Thymus (tissue), 11 donors: ENCODE data around the gene SYTL3. TPM values are rescaled to one million over a fixed set of nuclear protein-coding genes. Genes with fewer than 3 reads are reported as not detected.
A peak's percentile ranks its signal among the peaks of the same experiment; 100 is the strongest.

ENCODE experiments used
- DNase-seq, 9 donors: peaks; one replicate each; pipeline ENCODE4 v3.0.0-alpha.2; 2013; ENCODE audit warnings: low spot score in 9 of 9, low read depth in 6 of 9, missing footprints in 1 of 9
- H3K27ac ChIP-seq, 2 donors: one replicate each; pipeline ENCODE4 v1.5.1; 2013; ENCODE audit warnings: control low read depth in 1 of 2, low read depth in 1 of 2, low read length in 1 of 2, mild to moderate bottlenecking in 1 of 2, moderate library complexity in 1 of 2
- H3K27me3 ChIP-seq, 2 donors: one replicate each; pipeline ENCODE4 v1.5.1; 2013; ENCODE audit warnings: low read length in 1 of 2; ENCODE audit not compliant: control insufficient read depth in 2 of 2, insufficient read depth in 1 of 2
- H3K36me3 ChIP-seq, 2 donors: one replicate each; pipeline ENCODE4 v1.5.1; 2013; ENCODE audit warnings: low read length in 1 of 2, mild to moderate bottlenecking in 1 of 2, moderate library complexity in 1 of 2; ENCODE audit not compliant: control insufficient read depth in 2 of 2, insufficient read depth in 2 of 2
- H3K4me1 ChIP-seq, 2 donors: one replicate each; pipeline ENCODE4 v1.5.1; 2013; ENCODE audit warnings: low read length in 2 of 2; ENCODE audit not compliant: control insufficient read depth in 2 of 2, insufficient read depth in 2 of 2
- H3K4me3 ChIP-seq, 2 donors: one replicate each; pipeline ENCODE4 v1.5.1; 2013; ENCODE audit warnings: low read length in 2 of 2, control low read depth in 1 of 2, mild to moderate bottlenecking in 1 of 2
- H3K9me3 ChIP-seq, 2 donors: one replicate each; pipeline ENCODE4 v1.5.1; 2013; ENCODE audit warnings: low read length in 1 of 2, mild to moderate bottlenecking in 1 of 2; ENCODE audit not compliant: control insufficient read depth in 2 of 2, insufficient read depth in 1 of 2
- WGBS: extraction: QIAGEN DNeasy Blood & Tissue Kit; methylation state at CpG from one replicate; pipeline ENCODE4 v1.1.7; 2013; 5-methylcytosine and 5-hydroxymethylcytosine counted together
- polyA plus RNA-seq: library from polyadenylated mRNA; stranded (reverse); fragments of 200-250 nt; gene quantifications from one replicate; pipeline ENCODE4 v1.2.3, GENCODE V29; 2013
- total RNA-seq: library from RNA; stranded (reverse); fragments of 120-200 nt; gene quantifications from one replicate; pipeline ENCODE4 v1.2.4, GENCODE V29; 2013
- donor health status: healthy.

SYTL3 gene
- total and polyA plus RNA-seq, 2 donors, result 22.6 to 109 TPM

DNA sequence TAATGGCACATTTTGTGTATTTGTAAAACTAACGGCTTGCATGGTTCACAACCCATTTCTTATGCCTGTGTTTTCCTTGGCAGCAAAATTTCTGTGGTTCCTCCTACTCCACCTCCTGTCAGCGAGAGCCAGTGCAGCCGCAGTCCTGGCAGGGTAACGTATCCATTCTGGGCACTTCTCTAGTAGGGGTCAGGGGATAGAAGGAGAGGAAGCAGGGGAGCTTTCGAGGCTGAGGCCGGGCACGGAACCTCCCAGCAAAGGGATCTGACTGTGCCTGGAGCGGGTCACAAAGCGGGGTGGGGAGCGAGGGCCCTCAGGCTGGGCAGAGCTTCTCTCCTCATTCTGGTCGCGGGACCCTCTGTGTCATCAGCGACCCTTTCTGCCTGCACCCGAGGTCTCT lies 58.4 kb downstream of the SYTL3 start:
- H3K4me1 ChIP-seq, result peaks cover 0 to 9% of the 10 kb centered on the region in 2 donors
- WGBS, result 91% methylated on average over 14 of the region's 14 CpGs
- DNase-seq, result no peak
- H3K27me3 ChIP-seq, result no peaks in the 10 kb centered on the region
- H3K36me3 ChIP-seq, result peaks cover 23 to 25% of the 10 kb centered on the region in 2 donors
- H3K27ac ChIP-seq, result peak overlapping the region in 1 of 2 donors; percentile 1
- no peak overlapping the region for H3K4me3 ChIP-seq
- peaks cover 0 to 5% of the 10 kb centered on the region in 2 donors for H3K9me3 ChIP-seq

DNA sequence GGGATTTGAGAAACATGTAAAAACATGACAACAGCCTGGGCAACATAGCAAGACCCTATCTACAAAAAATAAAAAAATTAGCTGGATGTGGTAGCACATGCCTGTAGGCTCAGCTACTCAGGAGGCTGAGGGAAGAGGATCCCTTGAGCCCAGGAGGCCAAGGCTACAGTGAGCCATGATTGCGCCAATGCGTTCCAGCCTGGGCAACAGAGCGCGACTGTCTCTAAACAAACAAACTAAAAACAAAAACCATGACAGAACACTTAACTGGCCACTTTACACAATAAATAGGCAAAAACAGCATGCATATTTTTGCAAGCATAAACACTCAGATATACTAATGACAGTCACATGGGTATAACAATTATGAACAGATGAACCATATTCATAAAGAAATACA lies 60.0 kb downstream of the SYTL3 start:
- H3K36me3 ChIP-seq, result peaks cover 32 to 39% of the 10 kb centered on the region in 2 donors
- 99% methylated on average over 4 of the region's 4 CpGs for WGBS
- no peak for DNase-seq

DNA sequence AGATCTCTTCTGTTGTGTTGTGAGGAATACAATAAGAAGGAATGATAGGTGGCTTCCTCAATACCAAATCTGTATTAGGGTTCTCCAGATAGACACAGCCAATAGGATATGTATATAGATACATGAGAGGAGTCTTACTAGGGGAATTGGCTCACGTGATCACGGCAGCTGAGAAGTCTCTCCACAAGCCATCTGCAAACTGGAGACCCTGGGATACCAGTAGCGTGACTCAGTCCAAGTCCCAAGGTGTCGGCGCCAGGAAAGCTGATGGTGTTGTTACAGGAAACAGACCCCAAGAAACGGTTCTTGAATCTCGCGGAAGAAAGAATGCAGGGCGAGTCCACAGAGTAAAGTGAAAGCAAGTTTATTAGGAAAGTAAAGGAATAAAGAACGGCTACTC lies 61.4 kb downstream of the SYTL3 start:
- Histone ChIP-seq H3K36me3 (peaks cover 46 to 49% of the 10 kb centered on the region in 2 donors), H3K27ac (no peak overlapping the region), H3K4me3 (no peak overlapping the region), H3K27me3 (no peaks in the 10 kb centered on the region), H3K4me1 (peaks cover 0 to 2% of the 10 kb centered on the region in 2 donors), H3K9me3 (no peaks in the 10 kb centered on the region)
- WGBS, result 94% methylated on average over 10 of the region's 10 CpGs
- DNase-seq, result no peak

More for the DNA sequence above, 60.0 kb downstream of the SYTL3 start:
- Histone ChIP-seq H3K9me3 (no peaks in the 10 kb centered on the region), H3K27ac (no peak overlapping the region), H3K4me3 (no peak overlapping the region), H3K27me3 (no peaks in the 10 kb centered on the region), H3K4me1 (no peaks in the 10 kb centered on the region)

DNA sequence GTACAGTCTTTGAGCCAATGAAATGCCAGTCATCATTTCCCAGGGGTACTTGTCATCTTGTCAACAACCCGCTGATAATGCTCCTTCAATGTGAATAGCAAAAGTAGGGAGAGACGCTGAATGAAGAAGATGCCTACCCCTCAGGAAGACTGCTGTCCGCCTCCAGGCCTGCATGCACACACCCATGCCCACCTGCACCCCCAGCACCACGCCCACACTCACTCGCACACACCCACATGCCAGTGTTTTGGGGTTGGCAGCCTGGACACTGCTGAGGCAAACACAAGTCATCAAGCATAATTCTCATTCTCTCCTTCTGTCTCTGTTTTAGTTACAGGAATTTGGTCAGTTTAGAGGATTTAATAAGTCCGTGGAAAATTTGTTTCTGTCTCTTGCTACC lies 63.6 kb downstream of the SYTL3 start:
- Histone ChIP-seq H3K4me1 (peaks cover 0 to 14% of the 10 kb centered on the region in 2 donors), H3K27me3 (no peaks in the 10 kb centered on the region), H3K9me3 (no peaks in the 10 kb centered on the region), H3K36me3 (peaks cover 46 to 54% of the 10 kb centered on the region in 2 donors), H3K27ac (no peak overlapping the region), H3K4me3 (no peak overlapping the region)
- 97% methylated on average over 6 of the region's 6 CpGs for WGBS
- no peak for DNase-seq

DNA sequence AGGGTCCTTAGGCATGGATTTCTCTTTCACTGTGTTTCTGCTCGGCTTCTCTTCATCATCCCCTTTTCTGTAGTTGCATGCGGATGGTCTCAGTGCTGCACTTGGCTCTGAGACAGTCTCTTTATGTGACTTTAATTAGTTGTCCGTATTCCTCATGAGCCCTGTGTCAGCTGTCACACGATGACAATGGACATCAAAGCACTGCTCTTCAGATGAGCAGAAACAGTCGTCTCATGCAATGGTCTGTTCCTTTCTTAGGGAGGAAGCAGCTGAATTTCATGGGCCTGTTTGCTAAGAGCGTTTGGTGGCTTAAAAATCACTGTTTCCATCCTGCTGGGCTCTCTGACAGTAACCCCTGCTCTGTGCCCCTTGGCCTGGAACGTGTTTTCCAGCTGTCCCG lies 64.9 kb downstream of the SYTL3 start:
- no peak overlapping the region for H3K27ac ChIP-seq
- H3K27me3 ChIP-seq, result no peaks in the 10 kb centered on the region
- no peak overlapping the region for H3K4me3 ChIP-seq
- H3K36me3 ChIP-seq, result peaks cover 52 to 63% of the 10 kb centered on the region in 2 donors
- WGBS, result 89% methylated on average over 8 of the region's 8 CpGs
- DNase-seq, result no peak
- H3K4me1 ChIP-seq, result peaks cover 0 to 14% of the 10 kb centered on the region in 2 donors
- H3K9me3 ChIP-seq, result no peaks in the 10 kb centered on the region

DNA sequence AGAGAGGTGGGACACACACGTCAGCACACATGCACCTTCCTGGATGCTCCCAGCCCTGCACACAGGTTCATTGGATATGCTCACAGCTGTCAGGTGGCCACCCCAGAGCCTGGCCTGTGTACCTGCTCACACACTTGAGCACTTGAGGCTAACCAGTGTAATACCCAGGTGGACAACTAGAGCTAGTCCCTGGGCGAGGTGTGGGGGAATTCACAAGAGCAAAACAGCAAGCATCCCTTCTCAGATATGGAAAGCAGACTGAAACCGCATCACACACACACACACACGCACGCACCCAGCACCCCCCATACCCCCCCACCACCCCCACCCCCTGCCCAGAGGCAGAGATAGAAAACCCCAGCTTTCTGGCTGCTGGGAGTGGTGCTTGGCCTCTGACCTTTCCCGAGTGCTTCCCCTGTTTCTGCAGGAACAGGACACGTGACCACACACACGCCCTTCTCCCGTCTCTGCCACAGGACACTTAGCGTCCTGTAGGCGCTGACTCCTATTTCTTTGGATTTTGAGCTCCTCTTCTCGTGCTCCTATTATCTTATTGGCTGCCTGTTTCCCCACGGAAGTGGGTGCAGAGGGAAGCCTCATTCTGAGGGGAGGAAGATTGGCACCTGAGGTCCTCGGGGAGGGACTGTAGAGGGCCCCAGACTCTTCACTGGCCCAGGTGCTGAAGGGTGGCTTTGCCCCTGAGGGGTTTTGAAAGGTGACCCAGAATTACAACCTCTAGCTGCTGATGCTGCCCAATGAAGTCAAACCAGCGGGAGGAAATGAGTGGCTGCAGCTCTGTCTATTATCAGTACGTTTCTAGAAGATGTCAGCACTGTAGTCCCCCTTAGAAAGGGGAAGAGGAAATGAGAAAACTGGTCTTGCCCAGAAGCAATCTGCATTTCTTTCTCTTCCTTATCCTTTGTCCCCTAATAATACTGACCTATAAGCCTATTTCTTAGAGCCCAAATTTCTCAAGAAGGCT lies 65.8 kb downstream of the SYTL3 start:
- Histone ChIP-seq H3K4me1 (peaks cover 0 to 20% of the 10 kb centered on the region in 2 donors), H3K27ac (no peak overlapping the region), H3K27me3 (no peaks in the 10 kb centered on the region), H3K4me3 (no peak overlapping the region), H3K36me3 (peaks cover 52 to 62% of the 10 kb centered on the region in 2 donors), H3K9me3 (no peaks in the 10 kb centered on the region)
- 89% methylated on average over 16 of the region's 16 CpGs for WGBS
- DNase-seq, result peak in 1 of 9 donors; percentile 25

DNA sequence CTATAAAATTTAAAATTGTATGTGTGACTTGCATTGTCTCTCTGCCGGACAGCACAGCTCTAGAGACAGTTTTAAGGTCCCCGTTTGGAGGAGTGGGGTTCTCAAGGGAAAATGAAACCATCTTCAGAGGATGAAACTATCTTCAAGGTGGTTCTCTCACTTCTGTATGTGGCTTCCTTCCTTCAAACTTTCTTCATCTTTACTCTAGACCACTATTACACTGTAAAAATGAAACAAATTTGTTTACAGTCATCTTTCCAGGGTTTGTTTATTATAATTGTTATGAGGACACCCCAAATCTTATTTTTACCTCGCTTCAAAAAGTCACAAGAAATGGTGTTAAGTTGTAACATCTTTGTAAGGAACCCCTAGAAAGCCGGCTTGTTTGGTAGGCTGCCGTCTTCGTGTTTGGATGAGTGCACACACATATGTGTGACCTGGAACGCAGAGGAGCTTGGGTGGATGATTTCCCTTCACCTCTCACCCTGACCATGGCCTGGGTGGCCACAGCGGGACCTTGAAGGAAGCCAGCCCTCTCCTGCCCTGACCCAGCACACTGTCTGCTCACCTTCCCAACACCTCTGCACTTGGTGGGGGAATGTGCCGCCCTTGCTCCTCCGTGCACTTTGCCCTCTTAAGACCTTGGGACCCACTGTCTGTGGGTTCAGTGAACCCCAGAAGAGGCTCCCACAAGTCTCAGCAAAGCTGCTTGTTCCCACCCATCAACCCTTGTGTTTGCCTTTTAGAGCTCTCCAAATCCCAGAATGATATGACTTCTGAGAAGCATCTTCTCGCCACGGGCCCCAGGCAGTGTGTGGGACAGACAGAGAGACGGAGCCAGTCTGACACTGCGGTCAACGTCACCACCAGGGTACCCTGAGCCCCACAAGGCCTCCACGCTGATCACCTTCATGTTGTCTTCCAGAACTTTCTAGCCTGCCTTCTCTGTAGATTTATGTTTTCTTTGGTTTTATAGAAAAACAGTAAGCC lies 67.8 kb downstream of the SYTL3 start:
- Histone ChIP-seq H3K36me3 (peaks cover 48 to 58% of the 10 kb centered on the region in 2 donors), H3K4me1 (peaks cover 0 to 24% of the 10 kb centered on the region in 2 donors), H3K4me3 (no peak overlapping the region), H3K27me3 (no peaks in the 10 kb centered on the region), H3K9me3 (no peaks in the 10 kb centered on the region), H3K27ac (peak overlapping the region in 1 of 2 donors; percentile 12)
- 83% methylated on average over 16 of the region's 16 CpGs for WGBS
- DNase-seq, result peak in 1 of 9 donors; percentile 33

DNA sequence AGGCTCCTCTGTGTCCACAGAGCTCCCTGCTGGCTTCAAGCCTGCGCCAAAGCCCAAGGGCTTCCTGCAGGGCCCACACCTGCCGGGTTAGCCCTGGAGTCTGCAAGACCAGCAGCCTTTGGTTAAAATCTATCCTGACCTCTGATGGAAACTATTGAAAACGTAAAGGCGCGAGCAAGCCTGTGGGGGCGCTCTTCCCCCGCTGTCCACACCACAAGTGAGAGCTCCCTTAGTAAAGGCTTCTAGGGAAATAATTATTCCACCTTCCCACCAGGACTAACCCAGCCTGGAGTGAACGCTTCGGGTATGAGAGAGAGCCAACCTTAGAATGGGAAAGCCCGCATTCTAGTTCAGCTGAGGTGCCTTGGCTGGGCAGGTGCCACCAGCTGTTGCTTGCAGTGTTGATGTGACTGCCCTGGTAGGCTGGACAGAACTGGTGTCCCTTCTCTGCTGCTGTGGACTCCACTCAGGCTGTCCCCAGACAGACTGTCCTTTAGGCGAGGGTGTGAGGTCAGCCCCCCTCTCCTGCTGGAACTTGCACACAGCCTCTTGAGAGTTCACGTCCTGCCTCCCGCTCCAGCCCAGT lies 68.7 kb downstream of the SYTL3 start:
- H3K4me1 ChIP-seq, result peaks cover 0 to 24% of the 10 kb centered on the region in 2 donors
- DNase-seq, result no peak

More for the DNA sequence above, 68.7 kb downstream of the SYTL3 start:
- WGBS, result 96% methylated on average over 13 of the region's 13 CpGs
- Histone ChIP-seq H3K27me3 (no peaks in the 10 kb centered on the region), H3K9me3 (no peaks in the 10 kb centered on the region), H3K4me3 (no peak overlapping the region), H3K36me3 (peaks cover 44 to 51% of the 10 kb centered on the region in 2 donors), H3K27ac (no peak overlapping the region)
